ENCODE measurements around the gene EPB41.

GRCh38 chr1:28925350-28925891 lies 11.1 kb downstream of the EPB41 start:
- TF ChIP-seq, protein P1, sequence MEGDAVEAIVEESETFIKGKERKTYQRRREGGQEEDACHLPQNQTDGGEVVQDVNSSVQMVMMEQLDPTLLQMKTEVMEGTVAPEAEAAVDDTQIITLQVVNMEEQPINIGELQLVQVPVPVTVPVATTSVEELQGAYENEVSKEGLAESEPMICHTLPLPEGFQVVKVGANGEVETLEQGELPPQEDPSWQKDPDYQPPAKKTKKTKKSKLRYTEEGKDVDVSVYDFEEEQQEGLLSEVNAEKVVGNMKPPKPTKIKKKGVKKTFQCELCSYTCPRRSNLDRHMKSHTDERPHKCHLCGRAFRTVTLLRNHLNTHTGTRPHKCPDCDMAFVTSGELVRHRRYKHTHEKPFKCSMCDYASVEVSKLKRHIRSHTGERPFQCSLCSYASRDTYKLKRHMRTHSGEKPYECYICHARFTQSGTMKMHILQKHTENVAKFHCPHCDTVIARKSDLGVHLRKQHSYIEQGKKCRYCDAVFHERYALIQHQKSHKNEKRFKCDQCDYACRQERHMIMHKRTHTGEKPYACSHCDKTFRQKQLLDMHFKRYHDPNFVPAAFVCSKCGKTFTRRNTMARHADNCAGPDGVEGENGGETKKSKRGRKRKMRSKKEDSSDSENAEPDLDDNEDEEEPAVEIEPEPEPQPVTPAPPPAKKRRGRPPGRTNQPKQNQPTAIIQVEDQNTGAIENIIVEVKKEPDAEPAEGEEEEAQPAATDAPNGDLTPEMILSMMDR (IDR thresholded peaks at IDR 0.05) = no peak
- TF ChIP-seq POLR2A (IDR thresholded peaks at IDR 0.05) = no peak

All from sigmoid colon (tissue), 3 donors.